Smooth muscle cell of the brain vasculature (primary cell): ENCODE data around the gene ANKRD40CL.
"Not testable (repeated sequence)": the region's sequence is repeated elsewhere in the genome, so short reads cannot be mapped to it uniquely, and the experiment has no call there.

Experiments
- DNase-seq: peaks from one replicate; pipeline ENCODE4 v3.0.0-alpha.2; 2012; ENCODE audit warnings: low read depth, low spot score

ANKRD40CL gene

DNA sequence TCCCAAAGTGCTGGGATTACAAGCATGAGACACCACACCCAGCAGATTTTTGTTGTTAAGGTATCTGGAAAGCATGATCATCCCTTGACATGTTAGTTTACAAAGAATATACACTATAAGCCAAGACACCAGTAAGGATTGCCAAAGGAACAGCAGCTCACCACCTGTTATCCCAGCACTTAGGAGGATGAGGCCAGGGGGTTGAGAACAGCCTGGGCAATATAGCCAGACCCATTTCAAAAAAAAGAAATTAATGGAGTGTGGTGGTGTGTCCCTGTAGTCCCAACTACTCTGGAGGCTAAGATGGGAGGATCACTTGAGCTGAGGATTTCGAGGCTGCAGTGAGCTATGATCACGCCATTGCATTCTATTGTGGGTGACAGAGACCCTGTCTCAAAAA, 5.1 kb downstream of the ANKRD40CL start:
- DNase-seq = no peak

DNA sequence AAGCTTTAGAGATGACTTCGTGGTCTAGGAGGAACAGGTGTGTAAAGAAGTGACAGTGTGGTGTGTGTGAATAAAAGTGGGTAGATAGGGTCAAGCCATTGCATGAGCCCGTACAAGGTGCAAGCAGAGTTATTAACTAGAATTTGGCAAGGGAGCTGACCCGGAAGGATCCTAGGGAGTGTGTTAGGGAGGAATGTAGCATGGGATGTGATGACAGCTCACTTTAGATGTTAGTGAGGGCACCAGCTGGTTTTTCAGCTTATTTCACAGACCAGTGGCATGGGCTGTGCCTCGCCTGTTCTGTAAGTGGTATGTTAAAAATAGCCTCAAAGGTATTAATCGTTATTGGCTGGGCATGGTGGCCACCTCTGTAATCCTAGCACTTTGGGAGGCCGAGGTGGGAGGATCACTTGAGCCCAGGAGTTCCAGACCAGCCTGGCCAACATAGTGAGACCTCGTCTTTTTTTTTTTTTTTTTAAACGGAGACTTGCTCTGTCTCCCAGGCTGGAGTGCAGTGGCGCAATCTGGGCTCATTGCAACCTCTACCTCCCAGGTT, 8.3 kb downstream of the ANKRD40CL start:
- no peak for DNase-seq

DNA sequence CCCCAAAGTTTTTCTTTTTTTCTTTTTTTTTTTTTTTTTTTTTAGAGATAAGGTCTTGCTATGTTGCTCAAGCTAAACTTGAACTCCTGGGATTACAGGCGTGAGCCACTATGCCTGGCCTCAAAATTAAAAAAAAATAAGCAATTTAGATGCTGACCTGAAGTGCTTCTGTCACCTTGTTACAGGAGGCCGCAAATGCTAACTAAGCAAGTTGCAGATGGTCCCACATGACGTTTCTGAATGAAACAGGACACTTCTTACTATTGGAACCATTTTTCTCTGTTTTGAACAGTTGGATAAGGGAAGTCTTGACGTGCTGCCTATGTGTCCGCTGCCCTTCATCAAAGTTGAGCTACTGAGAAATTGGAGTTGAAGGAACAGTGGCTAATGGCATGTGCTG, 8.8 kb downstream of the ANKRD40CL start:
- no peak for DNase-seq

DNA sequence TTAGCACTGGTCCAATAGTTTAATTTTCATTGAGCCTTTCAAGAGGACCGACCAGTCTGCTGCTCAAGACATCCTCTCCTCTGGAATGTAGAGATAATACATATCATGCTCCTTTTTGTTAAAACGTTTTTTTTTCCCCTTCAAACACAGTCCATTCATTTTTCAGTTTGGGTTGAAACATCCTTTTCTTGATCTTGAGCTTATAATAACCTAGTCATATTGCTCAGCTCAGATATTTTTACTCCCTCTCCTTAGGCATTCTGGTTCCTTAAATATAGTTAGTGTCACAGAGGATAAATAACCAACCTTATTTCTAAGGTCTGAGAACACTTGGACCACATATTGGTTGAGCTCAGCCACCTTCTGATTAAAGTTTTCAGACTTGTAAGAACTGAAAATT, 12.8 kb downstream of the ANKRD40CL start:
- DNase-seq = no peak

DNA sequence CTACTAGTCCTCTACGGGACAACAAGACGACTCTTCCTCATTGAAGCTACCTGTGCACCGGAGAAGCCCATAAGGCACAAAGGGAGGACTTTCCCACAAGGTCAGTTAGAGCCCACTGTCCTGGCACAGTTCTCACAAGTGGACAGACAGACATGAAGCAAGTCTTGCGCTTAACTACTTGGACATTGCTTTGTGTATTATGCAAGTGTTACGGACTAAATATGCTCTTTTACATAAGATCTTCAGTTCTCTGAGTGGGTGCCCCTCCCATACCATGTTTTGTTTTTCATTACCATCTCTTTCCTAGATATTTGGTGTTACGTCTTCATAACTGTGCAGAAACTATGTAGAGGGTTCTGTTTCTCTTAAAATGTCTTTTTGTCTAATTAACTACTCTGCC, 18.1 kb downstream of the ANKRD40CL start:
- DNase-seq = no peak

DNA sequence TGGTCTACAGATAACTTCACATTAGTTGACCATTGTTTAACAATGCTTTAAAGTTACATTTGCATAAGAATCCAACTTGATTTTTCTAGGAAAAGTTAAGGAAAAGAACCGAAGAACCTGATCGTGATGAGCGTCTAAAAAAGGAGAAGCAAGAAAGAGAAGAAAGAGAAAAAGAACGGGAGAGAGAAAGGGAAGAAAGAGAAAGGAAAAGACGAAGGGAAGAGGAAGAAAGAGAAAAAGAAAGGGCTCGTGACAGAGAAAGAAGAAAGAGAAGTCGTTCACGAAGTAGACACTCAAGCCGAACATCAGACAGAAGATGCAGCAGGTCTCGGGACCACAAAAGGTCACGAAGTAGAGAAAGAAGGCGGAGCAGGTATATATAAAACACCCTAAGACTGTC, 21.7 kb downstream of the ANKRD40CL start:
- no peak for DNase-seq

DNA sequence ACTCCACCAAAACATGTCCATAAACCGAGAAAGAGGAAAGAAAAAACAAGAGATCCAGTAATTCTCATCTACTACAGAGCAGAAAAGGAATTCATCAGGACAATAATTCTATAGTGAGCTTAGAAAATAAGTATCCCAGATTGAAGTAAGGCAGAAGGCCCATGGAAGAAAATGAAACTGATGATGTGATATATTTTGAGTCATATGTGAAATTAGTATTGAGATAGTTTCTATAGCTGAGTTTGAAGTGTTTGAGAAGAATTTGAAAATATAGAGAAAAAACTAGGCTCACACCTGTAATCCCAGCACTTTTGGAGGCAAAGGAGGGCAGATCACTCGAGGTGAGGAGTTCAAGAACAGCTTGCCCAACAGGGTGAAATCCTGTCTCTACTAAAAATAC, 28.2 kb downstream of the ANKRD40CL start:
- DNase-seq = no peak

DNA sequence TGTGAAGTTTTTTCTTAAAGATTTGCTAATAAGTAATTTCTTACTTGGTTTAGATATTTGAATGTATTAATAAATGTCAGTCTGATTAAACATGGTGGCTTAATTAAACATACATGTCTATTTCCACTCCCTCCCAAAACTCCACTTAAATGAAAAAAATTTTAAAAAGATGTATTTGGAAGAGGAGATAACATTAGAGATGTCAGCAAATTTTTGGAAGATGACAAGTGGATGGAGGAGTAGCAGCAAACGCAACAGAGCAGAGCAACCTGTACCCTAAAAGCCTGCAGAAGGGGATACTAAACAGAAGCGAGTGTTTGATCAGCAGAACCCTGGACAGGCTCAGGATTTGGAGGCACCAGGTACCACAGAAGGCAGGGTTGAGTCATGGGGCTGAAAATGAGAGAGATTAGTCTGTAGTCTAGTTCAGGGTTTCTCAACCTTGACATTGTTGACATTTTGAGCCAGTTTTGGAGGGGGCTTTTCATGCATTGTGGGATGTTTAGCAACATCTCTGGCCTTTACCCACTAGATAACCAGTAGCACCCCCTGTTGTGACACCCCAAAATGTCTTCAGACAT, 30.1 kb downstream of the ANKRD40CL start:
- DNase-seq = no peak

DNA sequence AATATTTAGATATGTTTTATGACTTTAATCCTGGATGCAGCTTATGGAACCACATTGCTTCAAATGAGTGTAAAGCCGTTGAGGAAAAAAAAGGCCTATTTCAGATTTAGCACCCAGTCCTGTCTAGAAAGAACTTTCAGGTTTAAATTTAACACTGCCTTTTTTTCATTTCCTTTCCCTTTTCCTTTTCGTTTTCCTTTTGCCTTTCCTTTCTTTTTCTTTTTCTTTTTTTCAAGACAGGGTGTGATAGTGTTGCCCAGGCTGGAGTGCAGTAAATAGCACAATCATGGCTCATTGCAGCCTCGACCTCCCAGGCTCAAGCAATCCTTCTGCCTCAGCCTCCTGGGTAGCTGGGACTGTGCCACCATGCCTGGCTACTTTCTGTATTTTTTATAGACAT, 32.0 kb downstream of the ANKRD40CL start:
- DNase-seq = no peak

DNA sequence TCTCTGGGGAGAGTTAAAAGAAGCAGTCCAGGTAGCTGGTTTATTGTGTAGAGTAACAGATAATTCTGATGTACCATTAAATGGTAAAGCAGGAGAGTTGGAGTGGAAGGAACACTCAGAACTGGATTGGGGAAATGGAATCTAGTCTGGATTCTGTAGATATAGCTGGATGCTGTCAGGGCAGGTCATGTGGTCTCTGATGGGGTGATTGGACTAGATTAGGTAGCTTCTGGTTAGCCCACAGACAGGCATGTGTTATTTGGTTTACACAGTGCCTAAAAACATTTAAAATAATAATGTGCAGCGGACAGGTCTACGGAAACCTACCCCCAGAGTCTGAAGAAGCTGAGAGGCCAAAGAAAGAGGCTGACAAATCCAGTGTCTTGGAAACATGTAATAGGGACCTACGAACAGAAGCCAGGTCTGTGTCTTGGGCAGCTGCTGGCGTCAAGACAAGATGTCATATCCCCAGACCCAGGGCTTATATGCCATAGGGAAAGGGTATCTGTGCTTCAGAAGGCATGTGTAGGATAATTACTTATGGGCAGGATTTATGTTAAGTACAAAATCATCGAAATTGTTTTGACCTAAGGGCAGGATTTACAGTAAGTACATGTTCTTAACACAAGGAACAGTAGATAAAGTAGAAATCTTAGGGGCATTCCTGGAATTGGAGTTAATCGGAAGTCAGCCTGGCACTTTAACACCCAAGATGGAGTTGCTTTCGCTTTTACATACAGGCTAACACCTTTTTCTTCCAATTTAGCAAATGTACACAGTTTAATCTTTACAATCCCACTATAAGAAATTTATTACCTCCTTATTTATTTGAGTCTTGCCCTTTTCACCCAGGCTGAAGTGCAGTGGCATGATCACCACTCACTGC, 35.5 kb downstream of the ANKRD40CL start:
- DNase-seq = no peak

DNA sequence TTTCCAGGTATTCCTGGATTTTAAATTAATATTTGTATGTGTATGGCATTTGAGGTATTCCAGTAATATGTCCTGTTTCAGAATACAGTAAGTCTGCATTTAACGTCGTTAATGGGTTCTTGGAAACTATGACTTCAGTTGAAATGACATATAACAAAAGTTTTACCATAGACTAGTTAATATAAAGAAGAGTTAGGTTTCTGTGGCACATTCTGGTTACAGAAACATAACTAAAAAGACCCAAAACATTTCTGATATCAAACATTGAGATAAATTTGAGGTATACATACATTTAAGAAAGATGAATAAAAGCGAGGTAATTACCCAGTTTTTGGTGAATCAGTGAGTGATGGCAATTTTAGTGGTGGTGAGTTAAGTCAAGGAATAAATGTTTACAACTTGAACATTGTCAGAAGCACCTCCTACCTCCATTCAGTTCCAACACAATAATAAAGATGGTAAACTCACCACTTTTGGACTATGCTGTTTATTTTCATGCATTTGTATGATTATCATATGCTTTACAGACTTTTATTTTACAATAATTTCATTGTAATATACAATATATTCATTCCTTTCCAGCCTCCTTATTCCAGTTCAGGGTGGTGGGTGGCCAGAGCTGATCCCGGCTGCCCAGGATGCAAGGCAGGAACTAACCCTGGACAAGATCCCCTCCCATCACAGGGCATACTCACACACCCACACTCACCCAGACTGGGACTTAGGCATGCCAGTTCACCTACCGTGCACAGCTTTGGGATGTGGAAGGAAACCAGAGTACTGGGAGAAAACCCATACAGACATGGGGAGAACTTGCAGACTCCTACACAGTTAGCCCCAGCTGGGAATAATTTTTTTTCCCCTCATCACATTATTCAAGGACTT, 38.2 kb downstream of the ANKRD40CL start:
- DNase-seq = no peak

DNA sequence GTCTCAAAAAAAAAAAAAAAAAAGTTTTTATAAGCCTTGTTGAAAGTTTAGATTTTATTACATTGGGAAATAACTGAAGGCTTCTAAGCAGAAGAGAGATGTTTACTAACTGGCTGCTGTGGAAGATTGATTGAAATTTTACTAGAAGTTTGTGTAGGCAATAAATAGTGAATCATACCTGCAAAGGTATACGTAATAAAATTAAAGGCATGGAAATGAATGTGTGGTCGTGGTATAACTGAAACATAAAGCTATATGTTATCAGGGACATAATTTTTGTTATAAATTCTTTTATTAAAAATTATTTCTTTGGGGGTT, 39.2 kb downstream of the ANKRD40CL start:
- no peak for DNase-seq

DNA sequence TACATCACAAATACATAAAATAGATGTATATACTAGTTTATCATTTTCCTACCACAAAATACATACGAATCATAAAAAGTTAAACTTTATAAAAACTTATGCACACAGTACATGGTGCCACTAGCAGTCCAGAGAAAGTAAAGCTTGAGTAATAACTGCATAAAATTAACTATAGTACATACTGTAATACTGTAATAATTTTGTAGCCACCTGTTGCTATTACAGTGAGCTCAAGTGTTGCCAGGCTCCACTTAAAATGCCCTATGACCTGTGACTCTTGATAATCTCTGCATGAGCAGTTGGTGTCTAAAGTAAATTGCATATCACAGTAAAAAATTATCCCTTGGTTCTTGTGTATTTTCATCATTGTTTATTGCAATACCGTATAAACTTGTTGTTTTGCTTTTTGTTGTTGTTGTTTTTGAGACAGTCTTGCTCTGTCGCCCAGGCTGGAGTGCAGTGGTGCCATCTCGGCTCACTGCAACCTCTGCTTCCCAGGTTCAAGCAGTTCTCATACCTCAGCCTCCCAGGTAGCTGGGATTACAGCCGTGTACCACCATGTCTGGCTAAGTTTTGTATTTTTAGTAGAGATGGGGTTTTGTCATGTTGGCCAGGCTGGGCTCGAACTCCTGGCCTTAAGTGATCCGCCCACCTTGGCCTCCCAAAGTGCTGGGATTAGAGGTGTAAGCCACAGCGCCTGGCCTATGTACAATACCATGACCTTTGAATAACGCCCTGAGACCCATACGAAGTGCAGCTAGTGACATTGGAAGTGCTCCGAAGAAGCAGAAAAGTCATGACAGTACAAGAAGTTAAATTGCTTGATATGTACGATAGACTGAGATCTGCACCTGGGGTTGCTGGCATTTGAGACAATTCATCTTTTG, 41.3 kb downstream of the ANKRD40CL start:
- no peak for DNase-seq

DNA sequence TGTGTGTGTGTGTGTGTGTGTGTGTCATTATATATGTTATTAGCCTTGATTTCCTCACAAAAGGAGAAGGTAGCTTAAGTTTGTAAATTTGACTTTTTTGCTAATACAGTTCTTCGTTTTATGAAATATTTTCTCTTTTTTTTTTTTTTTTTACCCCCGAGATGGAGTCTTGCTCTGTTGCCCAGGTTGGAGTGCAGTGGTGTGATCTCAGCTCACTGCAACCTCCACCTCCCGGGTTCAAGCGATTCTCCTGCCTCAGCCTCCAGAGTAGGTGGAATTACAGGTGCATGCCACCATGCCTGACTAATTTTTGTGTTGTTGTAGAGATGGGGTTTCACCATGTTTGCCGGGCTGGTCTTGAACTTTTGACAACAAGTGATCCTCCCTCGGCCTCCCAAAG, 42.7 kb downstream of the ANKRD40CL start:
- not testable (repeated sequence) for DNase-seq

DNA sequence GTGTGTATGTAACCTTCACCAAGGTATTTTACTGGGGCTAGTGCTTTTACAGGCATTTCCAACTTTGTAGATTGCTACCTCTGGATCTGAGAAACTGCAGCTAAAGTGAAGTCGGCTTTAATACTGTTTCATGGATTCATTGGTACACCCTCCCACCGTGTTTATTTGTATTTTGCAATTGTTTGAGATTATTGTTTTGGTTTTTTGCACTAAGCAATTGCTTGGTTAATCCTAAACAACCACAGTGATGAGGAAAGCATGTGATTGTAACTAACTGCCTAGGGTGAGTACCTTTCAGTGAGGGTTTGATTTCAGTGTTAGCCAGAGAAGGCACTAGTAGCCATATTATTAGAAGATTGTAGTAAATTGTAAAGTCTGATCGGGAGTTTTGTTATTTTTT, 44.6 kb downstream of the ANKRD40CL start:
- no peak for DNase-seq

DNA sequence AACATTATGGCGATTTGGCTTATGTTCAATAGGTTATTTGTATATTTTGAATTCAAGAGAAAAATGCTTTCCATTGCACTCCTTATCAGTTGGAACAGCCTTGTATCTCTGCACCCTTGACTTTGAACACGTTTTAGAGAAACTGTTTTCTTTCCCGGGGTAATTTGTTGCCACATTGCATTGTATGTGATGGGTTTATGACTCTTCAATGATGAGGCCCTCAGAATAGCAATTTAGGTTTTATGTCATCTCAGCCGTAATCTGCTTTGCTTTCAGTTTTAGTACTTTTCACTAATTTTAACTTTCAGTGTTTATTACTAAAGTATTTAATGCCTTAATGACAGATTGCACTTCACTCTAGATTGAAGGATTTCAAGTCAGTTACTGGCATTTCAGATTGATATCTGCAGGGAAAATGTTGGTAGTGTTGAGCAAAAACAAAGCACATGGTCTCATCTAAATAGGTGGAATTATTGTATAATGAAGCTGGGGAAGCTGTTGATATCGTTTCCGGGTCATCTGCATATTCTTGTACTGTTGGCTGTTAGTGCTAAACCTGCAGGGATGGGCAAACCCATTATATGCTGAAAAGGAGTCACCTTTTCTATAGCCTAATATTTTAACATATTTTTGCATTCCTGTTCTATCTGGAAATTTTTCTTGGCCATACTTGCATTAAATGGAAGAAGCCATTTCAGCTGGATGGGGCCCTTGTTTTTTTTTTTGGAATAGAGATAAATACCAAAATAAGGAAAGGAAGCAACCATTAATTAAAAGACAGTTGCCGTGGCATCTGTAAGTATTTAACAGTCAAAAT, 45.9 kb downstream of the ANKRD40CL start:
- DNase-seq = no peak

DNA sequence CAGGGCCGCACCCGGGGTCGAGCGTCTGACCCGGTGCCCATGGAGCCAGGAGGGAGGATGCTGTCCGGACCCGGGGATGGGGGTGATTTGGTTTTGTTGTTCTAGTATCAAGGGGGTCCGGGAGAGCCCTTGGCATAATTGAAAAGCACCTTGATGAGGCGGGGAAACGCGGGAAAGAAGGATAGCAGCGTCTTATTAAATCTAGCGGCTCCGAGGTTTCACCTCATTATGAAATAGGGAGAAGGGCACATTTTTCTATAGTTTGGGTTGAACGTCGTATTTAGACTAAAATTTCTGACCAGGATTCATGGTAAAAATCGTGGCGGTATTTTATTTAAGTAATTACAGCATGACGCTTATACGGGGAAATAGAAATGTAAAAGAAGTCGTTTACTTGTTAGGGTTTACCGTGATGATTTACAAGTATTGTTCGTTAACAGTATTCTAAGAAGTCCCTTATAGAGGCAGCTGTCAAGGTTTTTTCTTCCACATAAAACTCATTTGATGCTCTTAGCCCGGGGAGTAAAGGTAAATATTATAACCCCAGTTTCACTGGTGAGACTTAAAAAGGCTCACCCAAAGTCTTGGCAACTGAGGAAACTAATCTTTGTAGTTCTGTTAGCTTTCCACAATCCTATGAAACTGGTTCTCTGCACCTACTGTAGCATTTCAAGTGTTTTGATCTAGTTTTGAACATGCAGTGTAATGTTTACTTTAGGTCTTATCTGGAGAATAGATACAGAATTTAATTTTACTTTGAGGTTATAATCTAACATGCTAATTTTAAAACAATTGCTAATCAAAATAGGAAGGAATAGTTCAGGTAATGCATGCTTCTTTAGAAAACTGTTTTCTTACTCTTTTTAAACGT, 47.2 kb downstream of the ANKRD40CL start:
- no peak for DNase-seq

DNA sequence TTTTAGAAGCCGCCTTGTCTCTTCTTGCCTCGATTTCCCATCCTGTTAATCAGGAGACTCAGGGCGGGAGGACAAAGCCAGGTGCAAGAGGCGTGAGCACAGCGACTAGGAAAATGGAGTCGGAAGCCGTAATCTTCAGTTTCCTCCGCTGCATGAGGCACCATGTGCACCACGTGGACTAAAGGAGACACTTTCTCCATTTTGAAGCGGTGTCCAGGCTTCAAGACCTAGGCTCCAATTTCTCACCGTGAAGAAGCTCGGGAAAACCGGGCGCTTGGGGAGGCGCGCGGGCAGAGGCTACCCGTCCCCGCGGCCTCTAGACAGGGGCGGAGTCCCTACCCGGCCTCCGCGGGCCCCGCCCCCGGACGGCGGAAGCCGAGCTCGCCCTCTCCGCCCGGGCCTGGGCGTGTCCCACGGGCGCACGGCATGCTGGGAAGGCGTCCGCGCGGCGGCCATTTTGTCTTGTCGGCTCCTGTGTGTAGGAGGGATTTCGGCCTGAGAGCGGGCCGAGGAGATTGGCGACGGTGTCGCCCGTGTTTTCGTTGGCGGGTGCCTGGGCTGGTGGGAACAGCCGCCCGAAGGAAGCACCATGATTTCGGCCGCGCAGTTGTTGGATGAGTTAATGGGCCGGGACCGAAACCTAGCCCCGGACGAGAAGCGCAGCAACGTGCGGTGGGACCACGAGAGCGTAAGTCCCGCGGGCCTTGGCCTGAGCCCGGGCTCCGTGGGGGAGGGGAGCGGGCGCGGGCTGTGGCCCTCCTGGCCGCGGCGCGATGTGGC, 48.0 kb downstream of the ANKRD40CL start, which contains the start of gene LUC7L3:
TSS of gene LUC7L3 (plus strand) at position 460 of the 780 bp plus-strand sequence. CDS start at position 590, 130 bp downstream.
- peak; percentile 80 for DNase-seq
